ENCODE results near the gene WNT3A.
"Not testable (repeated sequence)": the region's sequence is repeated elsewhere in the genome, so short reads cannot be mapped to it uniquely, and the experiment has no call there.

The WNT3A gene, protein sequence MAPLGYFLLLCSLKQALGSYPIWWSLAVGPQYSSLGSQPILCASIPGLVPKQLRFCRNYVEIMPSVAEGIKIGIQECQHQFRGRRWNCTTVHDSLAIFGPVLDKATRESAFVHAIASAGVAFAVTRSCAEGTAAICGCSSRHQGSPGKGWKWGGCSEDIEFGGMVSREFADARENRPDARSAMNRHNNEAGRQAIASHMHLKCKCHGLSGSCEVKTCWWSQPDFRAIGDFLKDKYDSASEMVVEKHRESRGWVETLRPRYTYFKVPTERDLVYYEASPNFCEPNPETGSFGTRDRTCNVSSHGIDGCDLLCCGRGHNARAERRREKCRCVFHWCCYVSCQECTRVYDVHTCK

GRCh38 chr1:228006786-228007048 is at the start of gene WNT3A:
WNT3A (plus strand) TSS chr1:228006998; CDS start chr1:228007129, 131 bp downstream.
- no peak for DNase-seq (ENCODE audit: low spot score)

GRCh38 chr1:227958617-227959324 is 48.0 kb upstream of the WNT3A start:
- DNase-seq (ENCODE audit: low spot score), result no peak

- DNase-seq (ENCODE audit: low spot score), result no peak
These were observed 47.4 kb upstream of the WNT3A start for GRCh38 chr1:227959325-227959860.

DNA sequence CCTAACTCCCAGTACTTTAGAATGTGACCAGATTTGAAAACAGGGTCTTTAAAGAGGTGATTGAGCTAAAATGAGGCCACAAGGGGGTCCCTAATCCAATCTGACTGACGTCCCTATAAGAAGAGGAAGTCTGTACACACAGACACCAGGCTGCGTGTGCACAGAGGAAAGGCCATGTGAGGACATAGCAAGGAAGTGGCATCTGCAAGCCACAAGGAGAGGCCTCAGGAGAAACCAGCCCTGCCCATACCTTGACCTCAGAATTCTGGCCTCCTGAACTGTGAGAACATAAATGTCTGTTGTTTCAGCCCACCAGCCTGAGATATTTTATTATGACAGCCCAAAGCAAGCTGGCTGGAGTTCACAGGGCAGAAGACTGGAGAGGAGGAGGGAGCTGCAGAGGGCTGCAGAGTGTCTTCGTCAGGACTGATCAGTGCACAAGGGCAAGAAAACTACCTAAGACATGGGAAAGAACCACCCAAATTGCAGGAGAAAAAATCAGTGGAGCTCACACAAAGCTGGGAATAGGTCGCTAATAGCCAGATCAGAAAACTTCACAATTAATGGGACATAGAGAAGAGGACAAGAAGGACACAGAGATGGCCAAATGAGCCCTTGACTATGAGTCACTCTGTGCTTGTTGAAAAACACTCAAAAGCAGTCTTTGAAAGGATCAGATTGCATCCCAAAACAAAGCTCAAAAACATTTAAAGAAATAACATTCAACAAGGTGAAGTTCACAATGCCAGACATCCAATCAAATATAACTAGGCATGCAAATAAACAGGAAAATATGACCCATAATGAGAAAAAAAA is 44.9 kb upstream of the WNT3A start:
- DNase-seq (ENCODE audit: low spot score), result no peak

- DNase-seq (ENCODE audit: low spot score), result not testable (repeated sequence)
These were observed 40.1 kb upstream of the WNT3A start for GRCh38 chr1:227966733-227967132.

GRCh38 chr1:227967815-227968214 is 39.0 kb upstream of the WNT3A start:
- not testable (repeated sequence) for DNase-seq (ENCODE audit: low spot score)

DNA sequence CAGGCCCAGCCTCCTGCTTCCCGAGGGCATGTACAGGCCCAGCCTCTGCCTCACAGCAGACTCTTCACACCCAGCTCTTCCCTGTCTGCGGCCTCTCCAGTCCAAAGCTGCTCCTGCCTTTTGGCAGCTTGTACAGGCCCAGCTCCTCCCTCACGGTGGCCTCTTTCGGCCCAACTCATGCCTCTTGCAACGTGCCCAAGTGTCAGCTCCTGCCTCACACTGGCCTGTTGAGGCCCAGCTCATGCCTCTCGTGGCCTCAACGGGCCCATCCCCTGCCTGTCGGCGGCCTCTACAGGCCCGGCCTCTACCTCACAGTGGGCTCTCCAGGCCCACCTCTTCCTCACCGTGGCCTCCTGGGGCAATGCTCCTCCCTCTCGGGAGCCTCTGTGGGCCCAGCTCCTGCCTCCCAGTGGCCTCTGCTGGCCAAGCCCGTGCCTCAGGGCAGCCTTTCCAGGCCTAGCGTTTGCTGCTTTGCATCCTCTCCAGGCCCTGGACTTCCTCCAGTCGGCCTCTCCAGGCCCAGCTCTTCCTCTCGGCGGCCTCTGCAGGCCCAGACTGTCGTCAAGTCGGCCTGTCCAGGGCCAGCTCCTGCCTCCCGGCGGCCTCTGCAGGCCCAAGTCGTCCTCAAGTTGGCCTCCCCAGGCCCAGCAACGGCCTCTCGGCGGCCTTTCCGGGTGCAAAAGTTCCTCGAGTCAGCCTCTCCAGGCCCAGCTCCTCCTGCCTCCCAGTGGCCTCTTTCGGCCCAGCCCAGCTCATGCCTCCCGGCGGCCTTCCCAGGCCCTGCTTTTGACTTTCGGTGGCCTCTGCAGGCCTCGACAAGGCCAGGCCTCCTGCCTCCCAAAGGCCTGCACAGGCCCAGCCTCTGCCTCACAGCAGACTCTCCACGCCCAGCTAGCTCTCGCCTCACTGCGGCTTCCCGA is 36.5 kb upstream of the WNT3A start:
- DNase-seq (ENCODE audit: low spot score), result not testable (repeated sequence)

- DNase-seq (ENCODE audit: low spot score), result not testable (repeated sequence)
These were observed 35.6 kb upstream of the WNT3A start for GRCh38 chr1:227971216-227971615.

- DNase-seq (ENCODE audit: low spot score), result not testable (repeated sequence)
These were observed 35.0 kb upstream of the WNT3A start for GRCh38 chr1:227971643-227972282.

DNA sequence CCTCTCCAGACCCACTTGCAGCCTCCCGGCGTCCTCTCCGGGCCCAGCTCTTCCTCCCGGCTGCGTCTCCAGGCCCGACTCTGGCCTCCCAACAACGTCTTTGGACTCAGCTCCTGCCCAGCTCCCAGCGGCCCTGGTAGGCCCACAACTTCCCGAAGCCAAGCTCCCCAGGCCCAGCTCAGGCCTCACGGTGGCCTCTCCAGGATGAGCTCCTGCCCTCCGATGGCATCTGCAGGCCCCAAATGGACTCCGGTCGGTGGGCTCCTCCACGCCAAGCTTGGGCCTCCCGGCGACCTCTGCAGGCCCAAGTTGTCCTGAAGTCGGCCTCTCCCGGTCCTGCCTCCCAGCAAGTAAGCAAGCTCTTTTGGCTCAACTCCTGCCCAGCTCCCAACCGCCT is 34.5 kb upstream of the WNT3A start:
- not testable (repeated sequence) for DNase-seq (ENCODE audit: low spot score)

DNA sequence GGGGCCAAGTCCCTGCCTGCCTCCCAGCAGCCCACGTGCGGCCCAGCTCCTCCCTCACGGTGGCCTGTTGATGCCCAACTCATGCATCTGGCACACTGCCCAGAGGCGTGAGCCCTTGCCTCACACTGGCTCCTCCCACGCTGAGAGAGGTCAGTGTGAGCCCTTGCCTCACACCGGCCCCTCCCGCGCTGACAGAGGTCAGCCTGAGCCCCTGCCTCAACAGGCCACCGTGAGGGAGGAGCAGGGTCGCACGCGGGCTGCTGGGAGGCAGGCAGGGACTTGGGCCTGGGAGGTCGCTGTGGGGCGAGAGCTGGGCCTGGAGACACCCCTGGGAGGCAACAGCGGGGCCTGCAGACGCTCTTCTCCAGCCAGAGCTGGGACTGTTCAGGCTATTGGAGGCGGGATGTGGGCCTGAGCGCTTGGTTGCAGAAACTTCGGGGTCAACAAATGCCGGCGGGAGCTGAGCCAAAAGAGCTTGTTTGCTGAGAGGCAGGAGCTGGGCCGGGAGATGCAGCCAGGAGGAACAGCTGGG is 33.9 kb upstream of the WNT3A start:
- not testable (repeated sequence) for DNase-seq (ENCODE audit: low spot score)

- not testable (repeated sequence) for DNase-seq (ENCODE audit: low spot score)
These were observed 33.0 kb upstream of the WNT3A start for GRCh38 chr1:227973724-227974288.

DNA sequence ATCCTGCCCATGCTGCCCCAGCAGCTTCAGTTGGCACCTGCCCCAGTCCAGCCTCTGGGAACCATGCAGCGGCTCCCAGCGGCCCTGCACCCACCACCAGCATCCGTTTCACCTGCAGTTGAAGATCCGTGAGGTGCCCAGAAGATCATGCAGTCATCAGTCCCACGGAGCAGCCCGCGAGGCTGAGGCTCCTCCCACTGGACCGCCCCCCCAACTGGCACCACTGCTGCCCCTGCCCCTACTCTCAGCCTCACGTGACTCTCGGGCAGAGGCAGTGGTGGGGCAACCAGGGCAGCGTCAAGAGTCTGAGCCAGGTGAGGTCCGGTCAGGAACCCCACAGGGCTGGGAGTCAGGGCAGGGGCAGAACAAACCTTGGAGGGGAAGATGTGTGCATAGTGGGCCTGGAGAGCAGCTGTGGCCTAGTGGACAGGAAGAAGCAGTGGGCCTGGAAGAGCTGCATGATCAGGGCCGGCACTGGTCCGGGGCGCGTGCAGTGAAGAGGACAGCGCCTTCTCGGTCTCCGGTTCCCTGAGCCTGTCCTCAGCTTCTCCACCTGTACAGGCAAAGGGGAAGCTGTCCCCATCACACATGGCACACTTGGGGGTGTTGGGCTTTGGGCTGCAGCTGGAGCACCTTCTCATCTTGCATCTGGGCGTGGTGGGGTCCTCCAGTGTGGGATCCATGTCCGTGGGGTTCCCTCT is 31.1 kb upstream of the WNT3A start:
- not testable (repeated sequence) for DNase-seq (ENCODE audit: low spot score)

DNA sequence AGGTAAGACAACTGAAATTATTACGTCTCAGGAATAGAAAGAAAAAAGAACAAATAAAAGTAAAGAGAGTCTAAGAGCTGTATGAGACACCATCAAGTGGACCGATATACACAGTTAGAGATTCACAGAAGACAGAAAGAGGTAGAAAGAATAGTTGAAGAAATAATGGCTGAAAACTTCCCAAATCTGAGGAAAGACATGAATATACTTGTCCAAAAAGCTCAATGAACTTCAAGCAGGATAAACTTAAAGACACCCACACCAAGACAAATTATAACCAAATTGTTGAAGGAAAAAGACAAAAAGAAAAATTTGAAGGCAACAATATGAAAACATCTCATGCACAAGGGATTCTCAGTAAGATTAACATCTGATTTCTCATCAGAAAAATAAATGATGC is 19.6 kb upstream of the WNT3A start:
- no peak for DNase-seq (ENCODE audit: low spot score)

- no peak for DNase-seq (ENCODE audit: low spot score)
These were observed 12.0 kb upstream of the WNT3A start for GRCh38 chr1:227994632-227995300.

DNA sequence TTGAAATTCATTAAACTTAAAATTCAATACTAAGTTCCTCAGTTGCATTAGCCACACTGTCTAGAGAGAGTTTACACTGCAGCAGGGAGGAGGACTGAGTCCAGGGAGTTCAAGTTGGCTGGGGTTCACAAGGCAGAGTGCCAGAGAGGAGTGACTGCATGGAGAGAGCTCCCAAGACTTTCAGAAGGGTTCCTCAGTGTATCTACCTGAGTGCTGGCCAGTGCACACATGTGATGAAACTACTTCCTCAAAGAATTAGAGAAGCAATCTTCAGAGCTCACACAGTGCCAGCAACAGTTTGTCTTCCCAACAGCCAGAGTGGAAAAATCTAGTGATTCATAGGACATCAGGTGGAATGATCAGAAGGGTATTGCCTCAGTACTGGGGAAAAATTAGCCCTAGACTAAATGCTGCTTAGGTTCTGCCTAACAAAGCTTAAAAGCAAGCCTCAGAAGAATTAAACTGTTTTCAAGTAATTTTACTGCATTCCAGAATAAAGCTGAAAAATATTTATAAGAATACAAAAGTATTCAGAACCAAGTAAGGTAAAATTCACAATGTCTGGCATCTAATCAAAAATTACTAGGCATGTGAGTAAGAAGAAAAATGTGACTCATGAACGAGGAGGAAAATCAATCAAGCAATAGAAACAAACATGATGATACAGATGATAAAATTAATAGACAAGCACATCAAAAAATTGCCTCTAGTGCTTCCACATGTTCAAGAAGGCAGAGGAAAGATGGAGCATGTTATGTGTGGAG is 10.4 kb upstream of the WNT3A start:
- no peak for DNase-seq (ENCODE audit: low spot score)

GRCh38 chr1:227998374-227999055 is 8.3 kb upstream of the WNT3A start:
- DNase-seq (ENCODE audit: low spot score), result no peak
